ENCODE data around the gene NDOR1.

Gene NDOR1

GRCh38 chr9:137179761-137180160 is 25.7 kb upstream of the NDOR1 start:
- peaks cover 37% of the 10 kb centered on the region for H3K36me3 ChIP-seq (ENCODE audit: control insufficient read depth, insufficient read depth, low read length)
- H3K27me3 ChIP-seq (replicated peaks; ENCODE audit: control insufficient read depth, insufficient read depth, low read length) = no peaks in the 10 kb centered on the region
- no peak overlapping the region for H3K4me3 ChIP-seq (replicated peaks; ENCODE audit: low read depth, low read length)
- TF ChIP-seq CTCF (IDR thresholded peaks at IDR 0.05; ENCODE audit: insufficient read depth, low read length, poor library complexity, severe bottlenecking) = no peak
- no peak for DNase-seq (ENCODE audit: extremely low read depth, insufficient read length)

GRCh38 chr9:137180491-137180890 is 25.0 kb upstream of the NDOR1 start:
- no peak overlapping the region for H3K4me3 ChIP-seq (replicated peaks; ENCODE audit: low read depth, low read length)
- peaks cover 38% of the 10 kb centered on the region for H3K36me3 ChIP-seq (ENCODE audit: control insufficient read depth, insufficient read depth, low read length)
- DNase-seq (ENCODE audit: extremely low read depth, insufficient read length) = no peak
- TF ChIP-seq CTCF (IDR thresholded peaks at IDR 0.05; ENCODE audit: insufficient read depth, low read length, poor library complexity, severe bottlenecking) = no peak
- H3K27me3 ChIP-seq (replicated peaks; ENCODE audit: control insufficient read depth, insufficient read depth, low read length) = no peaks in the 10 kb centered on the region

GRCh38 chr9:137181680-137182079 is 23.8 kb upstream of the NDOR1 start:
- no peak overlapping the region for H3K4me3 ChIP-seq (replicated peaks; ENCODE audit: low read depth, low read length)
- TF ChIP-seq CTCF (IDR thresholded peaks at IDR 0.05; ENCODE audit: insufficient read depth, low read length, poor library complexity, severe bottlenecking) = no peak
- H3K36me3 ChIP-seq (ENCODE audit: control insufficient read depth, insufficient read depth, low read length) = peaks cover 40% of the 10 kb centered on the region
- H3K27me3 ChIP-seq (replicated peaks; ENCODE audit: control insufficient read depth, insufficient read depth, low read length) = no peaks in the 10 kb centered on the region
- DNase-seq (ENCODE audit: extremely low read depth, insufficient read length) = no peak

- DNase-seq (ENCODE audit: extremely low read depth, insufficient read length) = no peak
- H3K36me3 ChIP-seq (ENCODE audit: control insufficient read depth, insufficient read depth, low read length) = peaks cover 43% of the 10 kb centered on the region
- H3K4me3 ChIP-seq (replicated peaks; ENCODE audit: low read depth, low read length) = no peak overlapping the region
- no peaks in the 10 kb centered on the region for H3K27me3 ChIP-seq (replicated peaks; ENCODE audit: control insufficient read depth, insufficient read depth, low read length)
- TF ChIP-seq CTCF (IDR thresholded peaks at IDR 0.05; ENCODE audit: insufficient read depth, low read length, poor library complexity, severe bottlenecking) = no peak
These were observed 22.7 kb upstream of the NDOR1 start for GRCh38 chr9:137182836-137183235.

GRCh38 chr9:137183980-137184595 is 21.4 kb upstream of the NDOR1 start:
- H3K27me3 ChIP-seq (replicated peaks; ENCODE audit: control insufficient read depth, insufficient read depth, low read length) = no peaks in the 10 kb centered on the region
- DNase-seq (ENCODE audit: extremely low read depth, insufficient read length) = no peak
- H3K36me3 ChIP-seq (ENCODE audit: control insufficient read depth, insufficient read depth, low read length) = peaks cover 41% of the 10 kb centered on the region
- no peak overlapping the region for H3K4me3 ChIP-seq (replicated peaks; ENCODE audit: low read depth, low read length)
- no peak for TF ChIP-seq CTCF (IDR thresholded peaks at IDR 0.05; ENCODE audit: insufficient read depth, low read length, poor library complexity, severe bottlenecking)
